ENCODE data around the gene MAN1A2.

Gene MAN1A2

GRCh38 chr1:117561551-117561950, 194.3 kb downstream of the MAN1A2 start:
- DNase-seq: no peak

DNA sequence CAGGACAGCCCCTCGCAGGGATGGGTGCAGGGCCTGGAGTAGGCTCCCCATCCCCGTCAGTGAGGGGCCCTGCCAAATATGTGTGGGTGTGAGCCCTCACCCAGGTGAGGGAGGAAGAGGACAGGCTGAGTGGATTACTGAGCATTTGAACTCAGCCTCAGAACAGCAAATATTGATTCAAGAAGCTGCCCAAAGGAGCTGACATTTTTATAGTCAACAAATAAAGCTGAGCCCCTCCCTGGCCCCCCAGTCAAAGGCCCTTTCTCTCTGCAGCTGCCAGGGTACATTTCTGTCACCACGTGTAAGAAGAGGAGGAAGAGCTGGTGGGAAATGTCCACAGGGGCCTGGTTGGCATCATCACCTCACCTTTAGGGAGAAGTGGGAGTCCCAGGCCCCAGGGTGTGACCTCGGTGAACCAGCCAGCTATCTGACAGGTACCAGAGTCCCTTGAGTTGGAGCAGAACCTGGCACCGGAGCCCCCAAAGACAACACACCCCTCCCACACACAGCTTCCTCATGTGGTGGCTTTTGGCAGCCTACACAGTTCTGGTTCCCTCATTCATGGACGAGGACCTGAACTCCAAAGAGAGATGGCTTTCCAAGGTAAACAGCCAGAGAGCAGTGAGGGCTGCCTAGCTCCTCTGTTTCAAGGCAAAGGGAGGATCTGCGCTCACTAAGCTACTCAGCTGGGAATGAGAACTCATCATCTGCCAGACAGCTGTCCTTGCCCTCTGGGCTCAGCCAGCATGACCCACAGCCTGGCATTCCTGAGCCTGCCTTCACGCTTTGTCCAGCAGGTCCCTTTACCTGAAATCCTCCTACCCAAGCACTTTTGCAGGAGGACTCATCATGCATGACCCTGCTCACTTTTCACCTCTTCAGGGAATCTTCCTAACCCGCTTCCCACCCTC, 195.6 kb downstream of the MAN1A2 start:
- DNase-seq: no peak

GRCh38 chr1:117563492-117563875, 196.2 kb downstream of the MAN1A2 start:
- no peak for DNase-seq

- no peak for DNase-seq
These were observed 197.2 kb downstream of the MAN1A2 start for GRCh38 chr1:117564227-117565075.

DNA sequence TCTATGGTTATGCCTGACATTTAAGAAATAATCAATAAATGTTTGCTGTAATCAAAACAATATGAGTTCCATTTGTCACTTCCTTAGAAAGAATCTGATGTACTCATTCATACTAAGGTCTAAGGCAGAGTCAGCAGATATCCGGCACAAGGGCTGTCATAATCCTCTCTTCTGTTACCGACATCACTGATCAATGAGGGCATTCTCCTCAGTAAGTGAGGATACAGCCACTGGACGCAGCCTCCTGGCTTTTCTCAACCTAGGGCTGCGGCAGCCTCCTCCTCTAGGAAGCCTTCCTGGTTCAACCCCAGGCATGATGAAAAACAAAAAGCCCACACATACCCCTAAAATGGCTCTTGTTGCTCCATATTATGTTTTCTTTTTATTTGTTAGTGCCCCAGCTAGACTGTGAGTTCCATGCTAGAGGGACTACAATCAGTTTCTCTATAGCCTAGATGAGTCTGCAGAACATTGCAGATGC, 197.9 kb downstream of the MAN1A2 start:
- DNase-seq: no peak

- no peak for DNase-seq
These were observed 198.7 kb downstream of the MAN1A2 start for GRCh38 chr1:117565745-117566455.

- no peak for DNase-seq
These were observed 199.3 kb downstream of the MAN1A2 start for GRCh38 chr1:117566556-117566955.

- DNase-seq: no peak
These were observed 200.2 kb downstream of the MAN1A2 start for GRCh38 chr1:117567435-117567834.

GRCh38 chr1:117567976-117568375, 200.7 kb downstream of the MAN1A2 start:
- DNase-seq: no peak

DNA sequence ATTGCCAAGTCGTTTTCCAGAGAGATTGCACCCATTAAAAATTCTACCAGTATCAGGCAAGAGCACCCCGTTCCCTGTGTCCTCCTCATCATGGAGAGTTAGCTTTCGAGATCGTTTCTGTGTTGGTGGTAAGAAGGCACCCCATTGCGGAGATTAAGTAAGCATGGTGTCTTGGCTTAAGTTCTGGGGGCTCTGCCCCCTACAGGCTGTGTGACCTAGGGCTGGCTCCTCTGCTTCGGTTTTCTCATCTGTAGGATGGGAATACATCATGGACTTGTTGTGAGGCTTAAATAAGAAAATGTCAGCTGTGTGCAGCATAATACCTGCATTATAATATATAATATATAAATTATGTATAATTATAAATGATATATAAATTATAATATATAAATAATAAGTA, 201.8 kb downstream of the MAN1A2 start:
- DNase-seq: no peak

- DNase-seq: no peak
These were observed 202.6 kb downstream of the MAN1A2 start for GRCh38 chr1:117569856-117570255.

DNA sequence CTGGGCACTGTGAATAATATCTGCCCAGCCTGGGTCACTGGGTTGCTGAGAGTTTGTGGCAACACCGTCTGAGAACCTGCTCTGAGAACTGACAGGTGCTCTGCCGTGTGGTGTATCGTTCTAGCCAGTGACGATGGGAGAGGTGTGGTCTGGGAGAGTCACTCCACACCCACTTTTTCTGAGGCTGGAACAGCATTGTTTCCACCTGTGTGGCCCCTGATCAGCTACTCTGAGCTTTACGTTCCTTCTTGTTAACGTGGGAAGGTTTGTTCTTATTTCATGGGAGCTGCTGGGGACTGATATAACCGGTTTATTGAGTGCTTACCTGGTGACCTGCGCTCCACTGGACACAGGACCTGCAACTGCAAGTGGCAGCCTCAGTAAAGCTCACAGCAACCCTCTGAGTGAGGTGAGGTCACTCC, 203.8 kb downstream of the MAN1A2 start:
- no peak for DNase-seq

GRCh38 chr1:117571496-117571895, 204.2 kb downstream of the MAN1A2 start:
- DNase-seq: no peak

DNA sequence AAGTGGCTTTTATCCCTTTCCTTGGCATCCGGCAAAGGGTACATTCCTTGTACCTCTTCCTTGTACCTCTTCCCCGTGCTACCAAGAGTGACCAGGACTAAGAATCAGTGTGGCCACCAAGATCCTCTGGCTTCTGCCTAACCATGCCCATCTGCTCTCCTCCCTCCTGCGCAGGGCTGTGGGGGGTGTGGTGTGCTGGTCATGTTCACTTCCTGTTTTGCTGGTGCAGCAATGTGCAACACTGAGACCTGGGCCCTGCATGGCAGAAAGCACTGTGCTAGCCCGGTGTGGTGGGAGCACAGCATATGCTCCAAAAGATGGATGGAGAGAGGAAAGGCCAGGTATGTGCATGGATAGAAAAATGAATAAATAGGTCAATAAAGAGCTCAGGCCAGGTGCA, 205.3 kb downstream of the MAN1A2 start:
- DNase-seq: no peak

DNA sequence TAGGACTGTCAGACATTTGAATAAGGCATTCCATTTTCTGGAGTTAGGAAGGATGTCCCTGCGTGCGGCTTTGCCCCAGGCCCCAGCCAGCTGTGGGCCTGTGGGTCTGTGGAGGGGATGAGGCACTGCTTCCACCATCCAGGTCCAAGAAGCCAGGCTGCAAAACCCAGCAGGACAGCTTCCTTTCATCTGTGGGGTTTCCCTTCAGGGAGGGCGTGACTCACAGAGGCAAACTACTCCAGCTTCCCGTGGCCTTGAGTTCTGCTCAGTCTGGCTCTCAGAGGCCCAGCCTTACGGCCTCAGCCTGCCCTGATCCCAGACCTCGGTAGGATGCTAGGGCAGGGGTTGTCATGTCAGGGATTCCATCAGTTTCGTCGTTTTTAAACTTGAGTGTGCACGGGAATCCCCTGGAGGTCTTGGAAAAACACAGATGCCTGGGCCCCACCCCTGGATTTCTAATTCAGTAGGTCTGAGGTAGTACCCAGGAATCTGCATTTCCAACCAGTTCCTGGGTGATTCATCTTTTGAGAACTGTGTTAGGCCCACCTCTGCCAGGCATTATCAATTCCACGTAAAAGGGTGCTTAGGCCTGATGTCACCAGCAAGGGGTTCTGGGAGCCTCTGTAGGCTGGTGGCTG, 206.3 kb downstream of the MAN1A2 start:
- no peak for DNase-seq

- DNase-seq: no peak
These were observed 207.0 kb downstream of the MAN1A2 start for GRCh38 chr1:117574161-117574835.

DNA sequence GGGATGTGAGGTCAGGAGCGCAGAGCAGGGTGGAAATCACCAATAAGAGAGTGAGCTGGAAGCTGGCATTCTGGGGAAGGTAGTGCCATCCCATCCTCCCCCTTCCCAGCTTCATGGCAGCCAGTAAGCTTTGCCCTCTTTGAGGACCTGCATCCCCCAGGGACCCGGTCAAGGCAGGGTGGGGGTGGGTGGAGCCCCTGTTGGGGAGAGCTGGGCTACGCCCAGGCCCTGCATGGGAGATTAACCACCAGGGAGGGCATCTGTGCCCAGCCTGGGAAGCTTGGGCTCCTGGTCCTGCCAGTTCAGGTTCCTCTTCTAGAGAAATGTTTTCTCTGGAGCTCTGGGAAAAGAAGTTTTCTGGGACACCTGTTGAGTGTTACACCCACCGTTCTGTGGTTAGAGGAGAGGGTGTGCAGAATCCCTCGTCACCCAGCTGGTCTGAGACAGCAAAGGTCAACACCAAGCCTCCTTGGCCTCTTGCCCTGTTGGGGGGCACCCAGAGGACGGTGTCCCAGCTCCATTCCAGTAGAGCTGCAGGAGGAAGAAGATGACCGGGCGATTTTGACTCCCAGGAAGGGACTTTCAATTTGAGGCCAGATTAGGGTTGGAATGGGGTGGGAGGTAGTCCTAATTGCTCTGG, 208.5 kb downstream of the MAN1A2 start:
- no peak for DNase-seq

DNA sequence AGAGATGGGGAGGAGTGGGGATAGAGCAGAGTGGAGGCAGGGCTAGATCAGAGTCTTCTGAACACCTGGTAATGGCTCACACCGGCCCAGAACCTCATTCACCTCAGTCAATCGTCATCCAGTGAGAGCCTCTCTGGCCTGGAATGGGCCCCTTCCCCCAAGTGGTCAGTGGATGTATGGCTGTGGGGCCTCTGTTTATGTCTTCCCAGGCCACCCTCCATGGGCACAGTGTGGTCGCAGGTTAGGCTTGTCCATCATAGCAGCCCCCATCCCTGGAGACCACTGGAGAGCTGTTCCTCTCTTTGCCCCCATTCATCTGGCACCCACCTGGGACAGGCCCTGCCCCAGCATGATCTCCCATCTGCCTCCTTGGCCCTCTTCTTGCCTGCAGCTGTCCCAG, 209.0 kb downstream of the MAN1A2 start:
- DNase-seq: no peak

- DNase-seq: no peak
These were observed 210.1 kb downstream of the MAN1A2 start for GRCh38 chr1:117577191-117577885.

GRCh38 chr1:117578466-117578865, 211.2 kb downstream of the MAN1A2 start:
- no peak for DNase-seq
